Measurements from ENCODE around the gene HES1.
"Not testable (repeated sequence)": the region's sequence is repeated elsewhere in the genome, so short reads cannot be mapped to it uniquely, and the experiment has no call there.

HES1 gene

GRCh38 chr3:194145702-194146101, 9.8 kb downstream of the HES1 start:
- DNase-seq, result no peak

- no peak for DNase-seq
These were observed 11.7 kb downstream of the HES1 start for GRCh38 chr3:194147679-194148078.

DNA sequence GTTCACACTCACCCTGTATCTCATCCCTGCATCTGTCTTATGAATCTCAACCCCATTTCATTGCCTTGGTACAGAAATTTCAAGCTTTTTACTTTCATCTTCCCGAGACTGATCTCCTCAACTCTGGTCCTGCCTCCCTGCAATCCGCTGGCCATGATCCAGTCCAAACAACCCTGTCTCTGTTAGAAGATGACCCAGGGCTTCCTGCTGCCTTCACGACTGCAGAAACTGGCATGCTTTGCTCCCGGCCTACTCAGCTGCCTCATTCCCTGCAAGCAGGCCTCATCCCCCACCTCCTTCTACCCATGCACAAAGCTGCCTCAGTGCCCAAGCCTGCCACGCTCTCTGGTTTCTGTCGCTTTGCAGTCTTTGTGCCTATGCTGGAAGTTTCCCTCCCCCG, 12.4 kb downstream of the HES1 start:
- no peak for DNase-seq

DNA sequence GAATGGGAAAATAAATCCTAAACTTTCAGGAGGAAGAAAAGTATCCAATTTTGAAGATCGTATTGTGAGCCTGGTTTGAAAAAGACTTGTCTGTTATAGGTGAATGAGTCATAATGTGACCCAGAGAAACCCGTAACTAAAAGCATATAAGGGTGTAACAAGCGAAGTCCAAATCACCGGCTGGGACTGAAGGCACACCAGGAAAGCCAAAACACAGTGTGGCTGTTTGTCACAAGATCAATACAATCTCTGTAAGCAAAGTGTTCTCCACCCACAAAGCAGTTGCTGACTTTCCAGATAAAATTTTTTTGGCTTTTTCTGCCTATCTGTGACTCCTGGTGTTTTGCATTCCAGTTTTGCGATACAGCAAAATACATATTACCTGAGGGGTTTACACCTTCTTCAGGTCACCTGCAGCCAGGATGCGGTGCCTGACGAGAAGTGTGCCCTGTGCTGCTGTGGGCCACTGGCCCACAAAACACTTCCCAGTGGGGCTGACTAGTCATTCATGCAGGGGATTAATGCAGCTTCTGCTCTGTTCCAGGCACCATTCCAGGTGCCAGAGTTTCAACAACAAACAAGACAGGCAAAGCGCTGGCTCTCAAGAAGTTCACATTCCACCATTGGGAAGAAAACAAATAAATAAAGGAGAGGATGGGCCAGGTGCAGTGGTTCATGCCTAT, 14.4 kb downstream of the HES1 start:
- DNase-seq, result no peak

DNA sequence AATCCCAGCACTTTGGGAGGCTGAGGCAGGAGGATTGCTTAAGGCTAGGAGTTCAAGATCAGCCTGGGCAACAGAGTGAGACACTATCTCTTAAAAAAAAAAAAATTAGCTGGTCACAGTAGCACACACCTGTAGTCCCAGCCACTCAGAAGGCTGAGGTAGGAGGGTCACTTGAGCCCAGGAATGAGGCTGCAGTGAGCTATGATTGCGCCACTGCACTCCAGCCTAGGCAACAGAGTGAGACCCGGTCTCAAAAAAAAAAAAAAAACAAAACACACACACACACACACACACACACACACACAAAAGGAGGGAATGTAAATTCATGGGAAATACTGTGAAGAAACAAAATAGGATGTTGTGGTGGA, 15.0 kb downstream of the HES1 start:
- DNase-seq, result not testable (repeated sequence)

DNA sequence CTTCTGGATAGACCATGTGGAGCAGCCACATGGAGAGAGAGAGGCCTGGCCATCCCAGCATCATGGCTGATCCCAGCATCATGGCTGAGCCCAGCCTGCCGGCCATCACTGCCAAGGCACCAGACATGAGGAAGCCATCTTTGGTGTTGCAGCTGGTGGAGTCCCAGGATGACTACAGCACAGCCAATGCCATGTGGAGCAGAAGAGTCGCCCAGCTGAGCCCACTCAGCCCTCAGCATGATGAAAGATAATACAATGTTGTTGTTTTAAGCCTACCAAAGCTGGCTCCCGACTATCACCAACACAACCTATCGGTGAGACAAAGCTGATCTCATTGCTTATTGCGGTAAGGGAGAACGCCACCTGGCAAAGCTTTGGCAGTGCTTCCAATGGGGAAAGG, 18.4 kb downstream of the HES1 start:
- no peak for DNase-seq

DNA sequence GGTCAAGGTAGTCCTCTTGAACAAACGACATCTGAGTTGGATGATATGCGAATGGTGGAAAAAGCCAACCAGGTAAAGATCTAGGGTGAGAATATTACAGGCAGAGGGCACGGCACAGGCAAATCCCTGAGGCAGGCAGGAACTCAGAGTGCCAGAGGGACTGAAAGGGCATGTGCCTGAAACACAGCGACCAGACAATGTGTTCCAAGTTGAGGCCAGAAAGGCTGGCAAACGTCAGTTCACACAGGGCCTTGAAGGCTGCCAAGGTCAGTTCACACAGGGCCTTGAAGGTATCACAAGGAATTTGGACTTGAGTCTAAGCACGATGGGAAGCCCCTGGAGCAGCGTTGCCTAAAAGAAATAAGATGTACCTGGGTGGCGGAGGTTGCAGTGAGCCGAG, 20.1 kb downstream of the HES1 start:
- no peak for DNase-seq

DNA sequence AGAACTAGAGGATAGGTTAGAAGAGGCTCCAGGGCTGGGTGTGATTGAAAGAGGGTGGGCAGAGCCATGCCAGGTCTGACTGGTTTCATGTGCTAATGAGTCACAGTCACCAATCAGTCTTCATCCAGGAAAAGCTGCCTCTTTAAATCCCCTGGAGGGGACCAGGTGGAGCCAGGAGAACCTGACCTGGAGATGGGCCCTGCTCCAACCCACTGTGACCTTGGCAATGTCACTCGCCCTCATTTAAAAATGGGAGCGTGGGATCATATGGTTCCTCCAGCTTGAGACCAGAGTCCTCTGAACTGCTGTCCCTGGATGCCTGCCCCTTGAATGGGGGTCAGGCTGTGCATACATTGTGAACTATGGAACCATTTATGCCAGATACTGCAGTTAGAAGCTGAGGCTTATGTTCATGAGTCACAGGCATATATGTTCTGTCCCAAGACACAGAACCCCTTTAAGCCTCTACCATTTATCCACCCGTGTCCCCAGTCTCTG, 23.0 kb downstream of the HES1 start:
- no peak for DNase-seq

GRCh38 chr3:194160158-194160557, 24.2 kb downstream of the HES1 start:
- no peak for DNase-seq

DNA sequence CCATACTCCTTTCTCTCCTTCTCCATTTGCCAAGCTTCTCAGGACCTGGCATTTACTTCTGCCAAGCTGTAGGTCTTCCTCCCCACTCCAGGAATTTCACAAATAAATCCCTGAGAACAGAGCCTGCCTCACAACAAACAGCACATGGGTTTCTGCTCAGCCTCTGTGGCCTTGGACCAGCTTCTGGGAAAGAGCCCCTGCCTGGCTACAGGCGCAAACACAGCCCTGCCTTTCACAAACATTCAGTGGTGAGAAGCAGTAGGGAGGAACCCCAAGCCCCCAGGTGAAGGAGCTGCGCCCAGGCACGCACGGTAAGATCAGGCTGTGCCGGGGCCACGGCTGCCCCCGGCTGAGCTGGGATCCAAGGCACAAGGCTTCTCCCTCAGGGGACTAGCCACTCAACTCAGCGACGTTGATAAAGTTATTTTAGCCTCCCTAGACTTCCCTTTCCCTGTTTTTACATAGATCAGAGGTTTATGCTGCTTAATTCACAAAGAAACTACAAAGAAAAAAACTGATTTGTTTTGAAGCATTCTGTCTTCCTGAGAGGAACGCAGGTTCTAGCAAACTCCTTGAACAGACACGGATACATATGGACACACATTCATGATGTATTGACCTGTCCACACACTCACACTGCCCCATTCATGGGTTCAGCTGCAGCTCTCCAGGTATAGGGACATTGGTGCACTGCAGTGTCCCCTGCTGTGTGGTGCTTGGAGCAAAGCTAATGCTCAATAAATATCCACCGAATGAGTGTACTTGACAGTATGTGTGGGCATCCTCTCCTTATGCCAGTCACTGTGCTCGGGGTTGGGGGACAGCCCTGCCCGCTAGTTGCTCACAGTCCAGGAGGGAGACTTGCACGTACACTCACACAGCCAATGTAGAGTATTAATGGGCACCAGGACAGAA, 25.4 kb downstream of the HES1 start:
- DNase-seq, result no peak

DNA sequence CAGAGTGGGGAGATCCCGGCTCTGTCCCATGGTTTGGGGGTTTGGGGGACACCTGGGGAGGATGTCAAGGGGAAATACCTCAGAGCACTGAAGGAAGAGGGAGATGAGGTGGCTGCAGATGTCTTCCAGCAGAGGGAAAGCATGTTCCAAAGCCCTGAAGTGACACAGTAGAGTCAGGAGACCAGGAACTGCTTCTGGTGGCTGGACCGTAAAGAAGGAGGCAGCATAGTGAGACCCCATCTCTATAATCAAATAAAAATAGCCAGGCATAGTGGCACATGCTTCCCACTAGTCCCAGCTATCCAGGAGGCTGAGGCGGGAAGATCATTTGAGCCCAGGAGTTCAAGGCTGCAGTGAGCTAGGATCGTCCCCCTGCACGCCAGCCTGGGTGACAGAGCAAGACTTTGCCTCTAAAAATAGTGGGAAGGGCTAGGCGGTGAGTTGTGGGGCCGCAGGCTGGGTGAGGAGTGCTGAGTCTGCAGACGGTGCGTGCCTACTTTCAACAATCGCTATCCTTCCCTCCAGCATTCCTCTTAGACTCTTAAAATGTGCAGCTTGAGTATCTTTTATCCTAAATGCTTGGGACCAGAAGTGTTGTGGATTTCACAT, 26.2 kb downstream of the HES1 start:
- no peak for DNase-seq

- no peak for DNase-seq
These were observed 27.1 kb downstream of the HES1 start for GRCh38 chr3:194162817-194163584.

- no peak for DNase-seq
These were observed 27.7 kb downstream of the HES1 start for GRCh38 chr3:194163697-194164096.

DNA sequence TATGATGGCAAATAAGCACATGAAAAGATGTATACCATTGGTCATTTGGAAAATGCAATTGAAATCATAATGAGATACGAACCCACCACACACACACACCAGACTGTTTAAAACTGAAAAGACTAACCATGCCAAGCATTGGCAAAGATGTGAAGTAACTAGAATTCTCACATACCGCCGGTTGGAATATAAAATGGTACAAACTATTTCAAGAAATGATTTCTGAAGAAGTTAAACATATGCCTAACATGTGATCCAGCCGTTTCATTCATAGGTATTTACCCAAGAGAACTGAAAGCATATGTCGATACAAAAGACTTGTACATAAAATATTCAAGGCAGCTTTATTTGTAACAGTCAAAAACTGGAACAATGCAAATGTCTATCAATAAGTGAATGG, 28.9 kb downstream of the HES1 start:
- DNase-seq, result no peak

DNA sequence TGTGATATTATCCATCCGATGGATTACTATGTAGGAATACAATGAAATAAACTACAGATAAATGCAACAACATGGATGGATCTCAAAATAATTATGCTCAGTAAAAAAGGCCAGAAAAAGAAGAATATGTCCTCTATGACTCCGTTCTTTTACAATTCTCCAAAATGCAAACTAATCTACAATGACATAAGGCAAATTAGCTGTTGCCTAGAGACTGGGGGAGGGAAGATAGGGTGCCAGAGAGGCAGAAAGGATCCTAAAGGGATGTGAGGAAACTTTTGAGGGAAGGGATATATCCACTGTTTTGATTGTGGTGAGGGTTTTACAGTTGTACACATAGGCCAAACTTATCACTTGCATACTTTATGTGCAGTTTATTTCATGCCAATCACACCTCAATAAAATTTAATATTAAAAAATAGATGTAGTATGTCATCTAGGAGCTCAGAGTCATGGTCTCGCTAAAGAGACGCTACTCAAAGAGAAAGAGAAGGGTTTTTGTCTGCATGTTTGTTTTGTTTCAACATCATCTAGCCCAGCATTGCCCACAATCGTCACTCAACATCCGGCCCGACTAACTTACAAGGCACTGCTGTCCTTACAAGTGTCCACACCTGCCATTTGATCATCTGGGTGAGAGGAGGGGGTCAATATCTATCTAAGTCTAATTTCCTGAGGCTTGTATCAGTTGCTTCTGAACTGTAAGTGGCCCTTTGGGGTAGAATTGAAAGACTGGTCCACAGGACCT, 29.5 kb downstream of the HES1 start:
- DNase-seq, result no peak

DNA sequence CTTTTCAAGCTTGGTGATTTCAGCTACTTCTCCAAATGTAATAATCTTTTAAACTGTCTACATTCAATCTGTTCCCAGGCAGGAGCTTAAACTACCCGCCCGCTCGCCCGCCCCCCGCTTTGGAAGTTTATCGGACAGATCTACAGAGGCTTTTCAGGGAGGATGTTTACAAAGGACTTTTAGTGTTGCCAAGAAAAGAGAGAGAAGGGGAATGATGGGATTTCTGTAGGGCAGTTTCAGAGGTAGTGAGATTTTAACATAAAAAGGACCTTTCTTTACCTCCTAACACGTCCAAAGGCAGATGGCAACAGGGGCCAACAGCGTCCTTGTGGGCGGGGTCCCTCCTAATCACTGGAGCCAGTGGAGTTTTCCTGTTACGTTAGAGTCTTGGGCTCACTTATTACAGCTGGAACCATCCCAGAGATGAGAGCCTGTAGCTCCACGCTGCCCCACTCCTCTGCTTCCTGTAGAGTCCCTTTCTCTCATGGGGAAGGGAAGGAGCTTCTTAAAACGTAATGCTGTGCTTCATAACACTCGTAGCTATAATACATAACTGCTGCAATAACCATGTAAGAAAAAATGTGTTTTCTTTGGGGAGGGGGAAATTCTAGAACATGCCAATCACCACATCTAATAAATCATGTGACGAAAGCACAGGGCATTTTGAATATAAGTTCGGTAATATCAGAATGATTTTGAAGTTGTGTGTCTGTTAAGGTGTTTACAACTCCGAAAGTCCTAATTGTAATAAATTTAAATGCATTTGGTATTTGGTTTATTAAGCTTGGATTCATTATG, 30.9 kb downstream of the HES1 start:
- no peak for DNase-seq

- no peak for DNase-seq
These were observed 31.7 kb downstream of the HES1 start for GRCh38 chr3:194167480-194168282.

DNA sequence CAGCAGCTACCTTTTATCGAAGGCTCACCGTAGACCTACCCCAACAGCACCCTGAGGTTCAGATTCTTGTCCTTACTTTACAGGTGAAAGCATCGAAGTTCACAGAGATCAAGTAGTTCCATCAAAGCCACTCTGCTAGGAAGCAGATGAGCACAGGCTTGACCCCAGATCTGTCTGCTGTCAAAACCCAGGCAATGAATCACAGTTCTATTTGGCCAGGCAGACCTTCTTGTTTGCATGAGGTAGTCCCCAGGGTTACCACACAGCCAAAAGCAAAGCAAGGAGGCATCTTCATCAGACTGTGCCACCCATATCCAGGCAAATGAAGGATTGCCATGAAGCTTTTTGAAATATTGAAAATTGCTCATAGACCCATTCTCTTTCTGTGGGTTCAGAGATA, 33.0 kb downstream of the HES1 start:
- no peak for DNase-seq

- DNase-seq, result no peak
These were observed 33.6 kb downstream of the HES1 start for GRCh38 chr3:194169595-194169994.

DNA sequence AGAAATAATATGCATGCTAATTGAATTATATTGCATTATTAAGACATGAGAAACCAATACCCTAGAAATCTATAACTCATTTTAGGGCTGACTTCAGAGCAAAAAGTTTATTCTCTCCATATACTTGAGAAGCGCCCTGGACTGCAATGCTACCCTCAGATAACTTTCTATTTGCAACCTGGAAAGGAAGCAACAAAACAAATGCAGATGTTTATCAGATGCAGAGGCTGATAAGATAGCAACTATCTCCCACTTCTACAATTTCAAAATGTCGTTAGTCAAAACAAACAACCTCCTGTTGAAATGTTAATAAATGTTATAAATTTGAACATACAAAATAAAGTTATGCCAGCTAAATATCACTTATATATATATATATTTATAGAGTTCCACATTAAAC, 34.8 kb downstream of the HES1 start:
- no peak for DNase-seq

- no peak for DNase-seq
These were observed 38.5 kb downstream of the HES1 start for GRCh38 chr3:194174406-194174805.

Data from NCI-H1436 treated with DMSO at 0.1 percent for 48 hours (cell line).